GM10266 (cell line): ENCODE data around the gene ZBTB4.
"Not testable (repeated sequence)": the region's sequence is repeated elsewhere in the genome, so short reads cannot be mapped to it uniquely, and the experiment has no call there.

Experiments used
- DNase-seq: peaks from one replicate; pipeline ENCODE4 v3.0.0; 2012; ENCODE audit errors: extremely low spot score
- TF ChIP-seq, protein P1 (sequence below): IDR thresholded peaks from 2 replicates; pipeline ENCODE4 v1.5.1; 2012; ENCODE audit warnings: mild to moderate bottlenecking, low read depth; ENCODE audit not compliant: control insufficient read depth, insufficient read depth; ENCODE audit errors: missing control alignments

The ZBTB4 gene

DNA sequence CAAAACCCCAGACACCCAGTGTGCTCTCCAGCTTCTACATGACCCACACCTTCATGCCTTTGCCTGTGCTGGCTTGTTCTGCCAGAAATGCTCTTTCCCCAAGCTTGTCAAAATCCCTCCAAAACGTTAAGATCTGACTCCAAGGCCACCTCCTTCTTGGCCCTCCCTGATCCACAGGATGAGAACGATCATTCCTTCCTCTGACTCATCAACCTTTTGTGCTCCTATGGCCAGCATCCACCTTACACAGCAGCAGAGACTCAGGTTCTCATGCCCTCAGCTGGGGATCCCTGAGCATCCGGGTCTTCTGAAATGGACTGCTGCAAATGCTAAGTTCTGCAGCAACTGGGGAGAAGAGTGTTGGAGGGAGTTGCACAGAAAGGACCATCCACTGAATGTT is 2.9 kb downstream of the ZBTB4 start:
- DNase-seq = no peak

DNA sequence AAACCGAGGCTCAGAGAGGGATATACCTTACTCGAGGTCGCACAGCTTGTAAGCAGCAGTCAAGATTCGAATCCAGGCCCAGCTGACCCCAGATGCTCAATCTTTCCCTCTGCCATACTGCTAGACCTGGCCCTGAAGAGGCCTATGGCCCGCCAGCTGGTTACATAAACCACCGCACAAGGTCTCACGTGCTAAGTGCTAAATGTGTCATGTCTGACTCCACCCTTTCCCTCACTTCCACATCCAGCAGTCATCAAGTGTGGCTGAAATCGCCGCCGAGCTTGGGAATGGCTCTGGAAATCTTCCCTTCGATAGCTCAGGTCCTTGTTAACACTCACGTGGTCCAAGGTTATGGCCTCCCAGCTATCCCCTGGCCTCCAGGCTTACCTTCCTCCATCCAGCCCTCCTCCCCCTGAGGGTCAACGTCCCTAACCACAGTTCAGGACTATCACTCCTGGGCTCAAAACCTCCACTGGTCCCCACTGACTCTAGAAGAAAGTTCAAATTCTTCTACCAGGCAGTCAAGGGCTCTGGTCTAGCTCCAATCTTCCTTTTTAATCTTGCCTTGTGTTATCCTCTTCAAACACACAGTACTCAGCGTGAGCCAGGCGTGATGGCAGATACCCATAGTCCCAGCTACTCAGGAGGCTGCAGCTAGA is 3.5 kb downstream of the ZBTB4 start:
- TF ChIP-seq, protein P1, sequence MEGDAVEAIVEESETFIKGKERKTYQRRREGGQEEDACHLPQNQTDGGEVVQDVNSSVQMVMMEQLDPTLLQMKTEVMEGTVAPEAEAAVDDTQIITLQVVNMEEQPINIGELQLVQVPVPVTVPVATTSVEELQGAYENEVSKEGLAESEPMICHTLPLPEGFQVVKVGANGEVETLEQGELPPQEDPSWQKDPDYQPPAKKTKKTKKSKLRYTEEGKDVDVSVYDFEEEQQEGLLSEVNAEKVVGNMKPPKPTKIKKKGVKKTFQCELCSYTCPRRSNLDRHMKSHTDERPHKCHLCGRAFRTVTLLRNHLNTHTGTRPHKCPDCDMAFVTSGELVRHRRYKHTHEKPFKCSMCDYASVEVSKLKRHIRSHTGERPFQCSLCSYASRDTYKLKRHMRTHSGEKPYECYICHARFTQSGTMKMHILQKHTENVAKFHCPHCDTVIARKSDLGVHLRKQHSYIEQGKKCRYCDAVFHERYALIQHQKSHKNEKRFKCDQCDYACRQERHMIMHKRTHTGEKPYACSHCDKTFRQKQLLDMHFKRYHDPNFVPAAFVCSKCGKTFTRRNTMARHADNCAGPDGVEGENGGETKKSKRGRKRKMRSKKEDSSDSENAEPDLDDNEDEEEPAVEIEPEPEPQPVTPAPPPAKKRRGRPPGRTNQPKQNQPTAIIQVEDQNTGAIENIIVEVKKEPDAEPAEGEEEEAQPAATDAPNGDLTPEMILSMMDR = no peak
- no peak for DNase-seq

More for the DNA sequence above, 2.9 kb downstream of the ZBTB4 start:
- TF ChIP-seq, protein P1 = no peak

DNA sequence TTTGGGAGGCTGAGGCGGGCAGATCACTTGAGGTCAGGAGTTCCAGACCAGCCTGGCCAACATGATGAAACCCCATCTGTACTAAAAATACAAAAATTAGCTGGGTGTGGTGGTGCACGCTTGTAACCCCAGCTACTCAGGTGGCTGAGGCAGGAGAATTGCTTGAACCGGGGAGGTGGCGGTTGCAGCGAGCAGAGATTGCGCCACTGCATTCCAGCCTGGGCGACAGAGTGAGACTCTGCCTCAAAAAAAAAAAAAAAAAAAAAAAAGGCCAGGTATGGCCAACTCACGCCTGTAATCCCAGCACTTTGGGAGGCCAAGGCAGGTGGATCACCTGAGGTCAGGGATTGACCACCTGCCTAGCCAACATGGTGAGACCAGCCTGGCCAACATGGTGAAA is 4.7 kb downstream of the ZBTB4 start:
- not testable (repeated sequence) for DNase-seq

DNA sequence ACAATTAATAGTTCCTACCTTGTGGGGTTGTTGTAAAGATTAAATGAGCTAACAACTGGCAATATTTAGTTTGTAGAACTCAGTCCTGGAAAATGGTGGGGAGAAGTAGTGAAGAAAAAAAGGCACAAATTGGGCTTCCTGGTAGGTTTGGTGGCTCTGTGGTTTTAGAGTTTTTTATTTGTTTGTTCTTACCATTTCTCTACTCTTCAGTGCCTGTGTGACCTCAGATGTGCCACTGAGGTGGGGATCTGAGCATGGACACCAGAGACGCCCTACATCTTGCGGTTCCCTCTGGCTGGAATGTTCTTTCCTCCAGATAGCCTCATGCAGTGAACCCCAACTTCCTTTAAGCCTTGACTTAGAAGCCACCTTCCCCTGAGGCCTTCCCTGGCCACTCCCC is 7.7 kb downstream of the ZBTB4 start:
- no peak for DNase-seq
- TF ChIP-seq, protein P1 = no peak

DNA sequence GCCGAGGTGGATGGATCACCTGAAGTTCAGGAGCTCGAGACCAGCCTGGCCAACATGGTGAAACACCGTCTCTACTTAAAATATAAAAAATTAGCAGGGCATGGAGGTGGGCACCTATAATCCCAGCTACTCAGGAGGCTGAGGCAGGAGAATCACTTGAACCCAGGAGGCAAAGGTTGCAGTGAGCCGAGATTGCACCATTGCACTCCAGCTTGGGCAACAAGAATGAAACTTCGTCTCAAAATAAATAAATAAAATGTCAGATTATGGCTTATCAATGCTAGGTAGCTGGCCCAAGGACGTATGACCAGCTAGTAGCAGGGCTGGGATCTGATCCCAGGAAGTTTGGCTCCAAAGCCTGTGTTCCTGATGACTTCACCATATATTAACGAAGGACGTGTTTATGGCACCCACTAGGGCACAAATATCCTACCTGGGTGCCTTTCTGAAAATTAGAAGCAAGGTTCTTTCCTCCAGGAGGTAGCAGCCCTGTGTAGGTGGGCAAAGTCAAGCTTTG is 8.9 kb downstream of the ZBTB4 start:
- DNase-seq = not testable (repeated sequence)

DNA sequence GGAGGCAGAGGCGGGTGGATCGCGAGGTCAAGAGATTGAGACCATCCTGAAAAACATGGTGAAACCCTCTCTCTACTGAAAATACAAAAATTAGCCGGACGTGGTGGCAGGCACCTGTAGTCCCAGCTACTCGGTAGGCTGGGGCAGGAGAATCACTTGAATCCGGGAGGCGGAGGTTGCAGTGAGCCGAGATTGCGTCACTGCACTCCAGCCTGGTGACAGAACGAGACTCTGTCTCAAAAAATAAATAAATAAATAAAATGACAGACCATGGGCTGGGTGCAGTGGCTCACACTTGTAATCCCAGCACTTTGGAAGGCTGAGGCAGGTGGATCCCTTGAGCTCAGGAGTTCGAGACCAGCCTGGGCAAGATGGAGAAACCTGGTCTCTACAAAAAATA is 9.6 kb downstream of the ZBTB4 start:
- DNase-seq = not testable (repeated sequence)

DNA sequence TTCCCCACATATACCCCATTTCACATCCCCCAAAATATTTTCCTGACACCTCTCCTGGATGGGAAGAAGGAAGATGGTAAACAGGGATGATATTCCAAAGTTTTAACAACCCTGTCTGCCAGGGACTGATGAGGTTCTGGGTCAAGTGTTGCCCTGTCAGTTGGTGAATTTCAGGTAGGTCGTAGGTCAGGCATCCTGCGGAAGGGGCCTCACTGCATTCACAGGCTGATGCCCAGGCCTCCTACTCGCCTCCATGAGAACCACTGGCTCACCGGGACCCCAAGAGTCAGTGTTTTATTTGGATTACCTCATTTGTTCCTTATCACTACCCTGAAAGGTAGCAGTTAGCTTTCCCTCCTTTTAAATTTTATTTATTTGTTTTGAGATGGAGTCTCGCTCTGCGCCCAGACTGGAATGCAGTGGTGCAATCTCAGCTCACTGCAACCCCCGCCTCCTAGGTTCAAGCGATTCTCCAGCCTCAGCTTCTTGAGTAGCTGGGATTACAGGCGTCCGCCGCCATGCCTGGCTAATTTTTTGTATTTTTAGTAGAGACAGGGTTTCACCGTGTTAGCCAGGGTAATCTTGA is 10.5 kb downstream of the ZBTB4 start:
- DNase-seq = no peak
- TF ChIP-seq, protein P1 = no peak

DNA sequence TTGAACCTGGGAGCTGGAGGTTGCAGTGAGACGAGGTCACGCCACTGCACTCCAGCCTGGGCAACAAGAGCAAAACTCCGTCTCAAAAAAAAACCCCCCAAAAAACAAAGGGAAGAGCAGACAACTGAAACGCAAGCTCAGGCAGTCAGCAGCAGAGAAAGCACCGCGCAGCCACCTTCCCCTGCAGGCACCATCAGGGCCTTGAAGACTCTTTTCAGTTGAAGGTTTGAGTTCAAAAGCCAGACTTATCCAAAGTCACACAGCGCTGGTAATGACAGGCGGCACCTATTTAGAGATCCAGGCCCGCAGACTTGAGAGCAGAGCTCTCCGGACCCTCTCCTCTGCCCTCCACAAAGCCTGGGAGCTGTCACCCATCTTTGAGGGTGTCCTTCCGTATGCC is 11.1 kb downstream of the ZBTB4 start:
- TF ChIP-seq, protein P1 = no peak
- no peak for DNase-seq

DNA sequence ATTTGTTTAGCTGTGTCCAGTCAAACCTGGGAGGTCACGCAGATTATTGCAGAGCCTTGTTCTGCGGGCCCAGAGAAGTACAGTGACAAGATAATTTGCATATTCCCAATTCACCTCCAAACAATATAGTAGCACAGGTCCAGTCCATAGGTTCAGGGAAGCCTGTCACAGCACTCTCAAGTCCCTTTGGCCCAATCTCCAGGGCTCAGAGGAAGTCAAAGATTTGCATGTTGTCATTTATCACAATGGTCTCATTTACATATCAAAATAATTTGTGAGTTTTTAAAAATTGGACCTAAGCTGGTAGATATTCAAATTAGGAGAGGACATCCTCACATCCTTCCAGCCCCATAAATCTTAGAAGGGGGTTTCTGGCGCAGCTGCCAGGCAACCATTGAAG is 11.9 kb downstream of the ZBTB4 start:
- no peak for DNase-seq
- TF ChIP-seq, protein P1 = no peak
